Keratinocyte (primary cell): ENCODE results near the gene PITPNC1. TPM values are rescaled to one million over a fixed set of nuclear protein-coding genes. Genes with fewer than 3 reads are reported as not detected.

ENCODE experiments used
- DNase-seq: peaks from one replicate; pipeline ENCODE4 v3.0.0-alpha.2; 2011; ENCODE audit warnings: low read depth, missing footprints, low spot score
- FAIRE-seq: peaks from 2 replicates; lab custom pipeline; 2011; peaks lifted over from hg19 to GRCh38; lab: Jason Lieb, UNC
- H2AFZ ChIP-seq: 2 replicates; pipeline ENCODE4 v1.6.0; 2012; ENCODE audit warnings: low read length, control low read depth, inconsistent platforms; ENCODE audit not compliant: control insufficient read depth
- H3K27ac ChIP-seq: 2 replicates; pipeline ENCODE4 v1.5.1; 2011; ENCODE audit warnings: low read length; ENCODE audit not compliant: control insufficient read depth, insufficient read depth
- H3K27me3 ChIP-seq: 3 replicates; pipeline ENCODE4 v1.6.0; 2011; ENCODE audit warnings: low read length; ENCODE audit not compliant: control insufficient read depth, insufficient read depth; ENCODE audit errors: extremely low read depth
- H3K36me3 ChIP-seq, 2 experiments: 2 replicates in 1 of 2; 3 replicates in 1 of 2; pipeline ENCODE4 v1.5.1; 2011; ENCODE audit warnings: low read length in 2 of 2, mild to moderate bottlenecking in 1 of 2; ENCODE audit not compliant: control insufficient read depth in 2 of 2, insufficient read depth in 2 of 2; ENCODE audit errors: extremely low read depth in 1 of 2
- H3K4me1 ChIP-seq: 3 replicates; pipeline ENCODE4 v1.5.1; 2011; ENCODE audit warnings: low read length; ENCODE audit not compliant: control insufficient read depth, insufficient read depth; ENCODE audit errors: extremely low read depth
- H3K4me2 ChIP-seq: 3 replicates; pipeline ENCODE4 v1.6.0; 2011; ENCODE audit warnings: low read depth, low read length; ENCODE audit not compliant: control insufficient read depth, insufficient read depth; ENCODE audit errors: extremely low read depth
- H3K4me3 ChIP-seq, 3 experiments: fragments of 200-600 bp in 1 of 3; sonication (generic) in 1 of 3; 2 replicates in 2 of 3; 3 replicates in 1 of 3; pipeline ENCODE4 v1.5.1; 2011 to 2016; ENCODE audit warnings: low read length in 3 of 3, mild to moderate bottlenecking in 3 of 3, control low read depth in 2 of 3, inconsistent platforms in 1 of 3, low read depth in 1 of 3, mixed read lengths in 1 of 3, mixed run types in 1 of 3, moderate library complexity in 1 of 3; ENCODE audit not compliant: control insufficient read depth in 2 of 3, insufficient read depth in 2 of 3; ENCODE audit errors: extremely low read depth in 1 of 3
- H3K79me2 ChIP-seq: 2 replicates; pipeline ENCODE4 v1.6.0; 2012; ENCODE audit warnings: low read length; ENCODE audit not compliant: control insufficient read depth, insufficient read depth
- H3K9ac ChIP-seq: 3 replicates; pipeline ENCODE4 v1.6.0; 2011; ENCODE audit warnings: low read length; ENCODE audit not compliant: control insufficient read depth, insufficient read depth; ENCODE audit errors: extremely low read depth
- H3K9me1 ChIP-seq: 3 replicates; pipeline ENCODE4 v1.6.0; 2011; ENCODE audit warnings: low read length; ENCODE audit not compliant: control insufficient read depth, insufficient read depth; ENCODE audit errors: extremely low read depth
- H3K9me3 ChIP-seq: 2 replicates; pipeline ENCODE4 v1.5.1; 2012; ENCODE audit warnings: low read depth, low read length; ENCODE audit not compliant: control insufficient read depth
- H4K20me1 ChIP-seq: 3 replicates; pipeline ENCODE4 v1.6.0; 2011; ENCODE audit warnings: low read length; ENCODE audit not compliant: control insufficient read depth, insufficient read depth; ENCODE audit errors: extremely low read depth
- CTCF ChIP-seq, 3 experiments: IDR thresholded peaks in 1 of 3; conservative IDR thresholded peaks in 1 of 3; optimal IDR thresholded peaks in 1 of 3; 2 replicates in 2 of 3; 3 replicates in 1 of 3; pipeline versions ENCODE3 to v1.5.1; 2011; ENCODE audit warnings: low read length in 3 of 3, mild to moderate bottlenecking in 3 of 3, moderate library complexity in 2 of 3, control low read depth in 1 of 3, inconsistent platforms in 1 of 3; ENCODE audit not compliant: insufficient read depth in 2 of 3; ENCODE audit errors: extremely low read depth in 1 of 3
- EZH2 ChIP-seq: IDR thresholded peaks from one replicate; pipeline ENCODE4 v1.6.1; 2012; ENCODE audit warnings: inconsistent platforms, mild to moderate bottlenecking, low read length, moderate library complexity
- dilution Hi-C: fragments of 300-500 bp; cut with MboI; formaldehyde crosslinking; loops from one replicate; pipeline ENCODE4 v1.7.0; 2020; ENCODE audit warnings: low sequenced_read_pairs; ENCODE audit not compliant: extremely low pct_ligation_motif_present
- polyA plus RNA-seq, 5 experiments: library from polyadenylated mRNA; depleted of rRNA in 3 of 5; stranded (reverse) in 3 of 5; stranded (forward) in 1 of 5; unstranded in 1 of 5; fragments of >200 nt; gene quantifications; 1 replicate in 1 of 5; 2 replicates in 3 of 5; 3 replicates in 1 of 5; pipeline versions ENCODE4 v1.2.1 to v1.2.3, GENCODE V29; 2011 to 2012; ENCODE audit warnings: missing spikeins in 2 of 5, low read depth in 1 of 5, low replicate concordance in 1 of 5

The PITPNC1 gene
- polyA plus RNA-seq, 1 donor (not counting 4 experiments of a cell fraction or from before 2014, with no cell fraction given), result 24.8 TPM

GRCh38 chr17:67343237-67343636 is 33.8 kb upstream of the PITPNC1 start:
- Histone ChIP-seq H3K9ac (no peak overlapping the region), H3K27ac (no peak overlapping the region), H3K79me2 (no peaks in the 10 kb centered on the region), H3K4me3 (no peak overlapping the region), H3K27me3 (no peaks in the 10 kb centered on the region), H3K36me3 (peaks cover 15 to 40% of the 10 kb centered on the region in 2 experiments), H3K9me3 (no peaks in the 10 kb centered on the region), H2AFZ (no peak overlapping the region), H4K20me1 (no peaks in the 10 kb centered on the region), H3K4me1 (peaks cover 9% of the 10 kb centered on the region), H3K9me1 (no peaks in the 10 kb centered on the region), H3K4me2 (no peak overlapping the region)
- DNase-seq (no peak), FAIRE-seq (no peak)
- dilution Hi-C loops, result no loop called here
- TF ChIP-seq EZH2, result no peak
- no peak for TF ChIP-seq CTCF (optimal IDR thresholded peaks at IDR 0.05 in 1 of 3, IDR thresholded peaks at IDR 0.05 in 1 of 3, conservative IDR thresholded peaks at IDR 0.05 in 1 of 3; ENCODE audit: extremely low read depth in 1 of 3, insufficient read depth in 2 of 3, low read length in 3 of 3)

GRCh38 chr17:67347826-67348225 is 29.3 kb upstream of the PITPNC1 start:
- Histone ChIP-seq H3K9ac (no peak overlapping the region), H3K79me2 (peaks cover 12% of the 10 kb centered on the region), H3K4me2 (no peak overlapping the region), H3K27ac (no peak overlapping the region), H4K20me1 (peaks cover 2% of the 10 kb centered on the region), H3K27me3 (no peaks in the 10 kb centered on the region), H3K4me3 (no peak overlapping the region), H2AFZ (no peak overlapping the region), H3K36me3 (peaks cover 25 to 35% of the 10 kb centered on the region in 2 experiments), H3K4me1 (no peaks in the 10 kb centered on the region), H3K9me3 (no peaks in the 10 kb centered on the region), H3K9me1 (no peaks in the 10 kb centered on the region)
- TF ChIP-seq EZH2 (no peak), CTCF (optimal IDR thresholded peaks at IDR 0.05 in 1 of 3, IDR thresholded peaks at IDR 0.05 in 1 of 3, conservative IDR thresholded peaks at IDR 0.05 in 1 of 3; ENCODE audit: extremely low read depth in 1 of 3, insufficient read depth in 2 of 3, low read length in 3 of 3) (no peak)
- dilution Hi-C loops, result no loop called here
- FAIRE-seq (no peak), DNase-seq (no peak)
